HuH-7.5 (cell line): Measurements from ENCODE around the gene DDX60.
"Not testable (repeated sequence)": the region's sequence is repeated elsewhere in the genome, so short reads cannot be mapped to it uniquely, and the experiment has no call there.

Experiments
- DNase-seq: peaks from one replicate; pipeline ENCODE4 v3.0.0; 2011; ENCODE audit warnings: low spot score

The DDX60 gene

DNA sequence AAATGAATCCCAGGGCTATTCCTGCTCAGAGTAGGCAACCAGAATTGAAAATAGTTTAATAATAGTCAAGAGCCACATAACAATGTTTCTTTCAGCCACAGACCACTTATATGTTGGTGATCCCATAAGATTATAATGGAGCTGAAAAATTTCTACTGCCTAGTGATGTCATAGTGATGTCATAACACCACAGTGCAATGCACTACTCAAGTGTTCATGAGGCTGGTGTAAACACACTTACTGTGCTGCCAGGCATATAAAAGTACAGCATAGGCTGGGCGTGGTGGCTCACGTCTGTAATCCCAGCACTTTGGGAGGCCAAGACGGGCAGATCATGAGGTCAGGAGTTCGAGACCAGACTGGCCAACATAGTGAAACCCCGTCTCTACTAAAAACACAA, 15.1 kb downstream of the DDX60 start:
- not testable (repeated sequence) for DNase-seq

DNA sequence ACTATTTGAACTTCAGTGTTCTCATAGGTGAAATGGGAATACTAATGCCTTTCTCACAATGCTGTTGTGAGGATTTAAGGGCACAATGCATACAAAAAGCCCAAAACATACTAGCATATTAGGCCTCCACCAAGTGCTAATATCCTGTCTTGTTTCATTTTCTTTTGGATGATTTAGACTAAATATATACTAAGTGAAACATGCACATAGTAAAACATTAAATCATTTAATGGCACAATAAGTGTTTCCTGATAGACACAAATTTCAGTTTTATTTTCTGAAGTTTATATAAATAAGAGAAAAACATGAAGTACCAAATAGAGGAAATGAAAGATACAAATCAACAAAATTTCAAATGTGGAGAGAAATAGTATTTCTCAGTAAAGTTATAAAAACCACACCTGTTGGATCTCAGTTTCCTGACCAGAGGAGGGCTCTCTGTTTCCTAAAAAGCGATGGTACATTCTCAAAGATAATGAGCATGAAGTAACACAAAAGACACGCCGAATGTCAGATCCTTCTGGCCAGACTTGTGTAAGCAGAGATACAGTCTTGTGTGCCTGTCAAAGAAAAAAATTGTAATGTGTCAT, 25.1 kb downstream of the DDX60 start:
- no peak for DNase-seq

DNA sequence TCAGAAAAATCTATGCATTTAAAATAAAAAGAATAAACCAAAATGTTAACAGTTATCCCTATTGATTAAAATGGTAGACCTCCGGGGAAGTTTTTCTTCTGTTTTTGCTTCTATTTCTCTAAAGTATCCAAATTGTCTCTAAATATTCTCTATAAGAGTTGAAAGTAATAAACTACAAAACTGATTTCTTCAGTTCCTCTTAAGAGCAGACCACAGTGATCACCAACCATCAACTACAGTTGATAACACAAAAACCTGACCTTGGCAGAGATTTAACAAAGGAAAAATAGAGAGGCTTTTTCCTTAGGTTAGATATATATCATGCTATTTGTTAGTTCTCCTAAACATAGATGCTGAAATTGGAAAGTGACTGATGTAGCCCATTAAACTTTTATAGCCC, 27.3 kb downstream of the DDX60 start:
- DNase-seq, result no peak

DNA sequence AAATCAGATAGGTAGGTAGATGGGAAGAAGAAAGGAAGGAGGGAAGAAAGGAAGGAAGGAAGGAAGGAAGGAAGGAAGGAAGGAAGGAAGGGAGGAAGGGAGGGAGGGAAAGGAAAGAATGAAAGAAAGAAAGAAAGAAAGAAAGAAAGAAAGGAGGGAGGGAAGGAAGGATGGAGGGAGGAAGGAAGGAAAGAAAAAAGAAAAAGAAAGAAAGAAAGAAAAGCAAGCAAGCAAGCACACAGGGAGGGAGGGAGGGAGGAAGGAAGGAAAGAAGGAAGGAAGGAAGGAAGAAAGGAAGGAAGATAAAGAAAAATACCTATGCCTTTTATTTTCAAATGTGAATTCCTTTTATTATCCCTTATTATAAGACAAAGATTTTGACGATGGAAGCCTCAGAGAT, 32.7 kb downstream of the DDX60 start:
- DNase-seq, result not testable (repeated sequence)

DNA sequence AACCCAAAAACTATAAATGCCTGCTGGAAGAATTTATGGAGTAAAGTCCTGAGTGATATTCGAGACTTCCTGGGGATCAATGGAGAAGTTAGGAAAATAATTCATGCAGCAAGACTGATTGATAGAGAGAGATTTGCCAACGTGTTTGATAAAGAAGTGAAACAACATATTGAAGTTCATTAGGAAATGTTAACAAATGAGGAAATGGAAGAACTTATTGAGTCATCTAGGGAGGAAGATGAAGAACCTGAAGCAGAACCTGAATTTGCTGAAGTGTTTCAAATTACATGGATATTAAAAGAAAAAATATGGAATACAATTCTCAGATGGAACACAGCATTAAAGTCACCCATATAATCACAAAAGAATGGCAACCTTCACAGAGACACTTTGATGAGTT, 39.0 kb downstream of the DDX60 start:
- DNase-seq, result no peak

DNA sequence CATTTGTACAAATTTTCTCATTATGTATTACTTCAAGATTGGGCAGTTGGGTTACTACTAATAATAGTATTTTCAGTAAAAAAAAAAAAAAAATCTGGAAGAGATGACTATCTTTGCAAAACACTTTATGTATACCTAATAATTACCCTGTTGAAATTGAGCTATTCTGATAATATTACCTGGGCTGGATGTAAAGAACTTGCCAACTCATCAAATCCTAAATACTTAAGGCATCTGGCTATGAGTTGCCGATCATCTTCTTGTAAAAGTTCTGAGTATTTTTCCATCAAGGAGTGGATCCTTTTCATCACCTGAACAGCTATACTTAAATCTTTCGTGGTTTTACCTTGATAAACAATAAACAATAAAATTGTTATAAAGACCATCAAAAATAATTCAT, 42.7 kb downstream of the DDX60 start:
- DNase-seq, result no peak

DNA sequence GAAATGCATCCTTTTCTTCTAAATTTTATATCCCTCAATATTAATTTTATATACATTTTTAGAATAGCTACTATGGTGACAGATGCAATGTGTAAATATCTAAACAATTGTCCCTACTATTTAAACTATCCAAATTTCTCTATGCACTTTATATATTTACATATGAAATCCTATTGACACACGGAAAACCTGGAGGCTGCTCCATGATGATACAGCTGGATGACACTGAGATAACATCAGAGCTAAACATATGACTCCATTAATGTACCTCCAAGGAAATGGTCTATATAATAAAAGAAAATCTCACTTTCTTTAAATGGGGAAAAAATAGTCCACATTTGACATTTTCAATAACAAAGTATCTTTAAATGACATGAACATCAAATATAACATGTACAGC, 43.7 kb downstream of the DDX60 start:
- no peak for DNase-seq

DNA sequence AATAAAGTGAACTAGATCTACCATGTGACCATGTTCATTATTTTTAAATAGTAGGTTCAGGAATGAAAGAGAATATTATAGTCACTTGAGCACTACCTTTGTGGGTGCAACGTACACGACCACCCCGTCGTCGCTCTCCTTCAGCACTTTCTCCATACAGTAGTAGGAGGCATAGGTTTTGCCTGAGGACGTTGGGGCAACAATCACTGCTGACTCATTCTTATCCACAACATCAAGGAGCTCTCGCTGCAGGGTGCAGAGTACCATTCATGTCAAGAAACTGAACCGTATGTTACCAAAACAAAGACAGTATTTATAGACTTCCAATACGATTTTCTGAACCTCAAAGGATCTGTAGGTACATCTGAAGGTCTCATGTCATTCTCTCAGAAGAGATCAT, 44.7 kb downstream of the DDX60 start:
- DNase-seq, result no peak

DNA sequence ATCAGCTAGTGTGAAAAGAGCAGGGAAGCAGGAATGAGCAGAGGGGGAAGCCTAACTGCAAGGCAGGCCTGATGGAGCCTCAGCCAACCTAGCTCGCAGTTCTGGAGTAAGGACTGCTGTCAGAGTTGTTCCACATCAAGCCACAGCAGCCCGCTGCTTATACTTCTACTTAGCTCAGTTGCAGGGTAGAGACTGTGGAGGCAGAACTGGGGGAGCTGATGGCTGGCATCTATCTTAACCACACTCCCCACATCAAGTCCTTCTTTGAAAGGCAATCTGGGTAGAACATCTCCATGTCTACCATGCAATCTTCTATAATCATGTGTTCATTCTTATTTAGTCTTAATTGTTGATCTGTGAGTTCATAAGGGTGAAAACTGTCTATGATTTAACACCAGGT, 46.1 kb downstream of the DDX60 start:
- DNase-seq, result no peak

DNA sequence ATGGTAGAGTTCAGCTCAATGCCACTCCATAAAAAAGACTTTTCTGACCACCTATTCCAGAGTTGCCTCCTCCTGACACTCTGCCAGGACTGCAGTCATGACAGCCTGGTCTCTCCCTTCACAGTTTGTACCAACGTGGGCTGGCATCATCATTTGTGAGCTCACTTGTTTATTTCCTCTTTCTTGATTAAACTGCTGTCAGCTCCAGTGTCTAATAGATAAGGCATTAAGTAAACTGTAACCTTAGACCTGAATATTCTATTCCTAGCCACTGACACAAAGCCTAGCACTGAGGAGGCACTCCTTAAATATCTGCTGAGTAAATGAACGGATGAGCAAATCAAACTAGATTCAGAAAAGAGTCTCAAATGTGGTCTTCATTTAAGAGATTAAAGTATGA, 48.7 kb downstream of the DDX60 start:
- no peak for DNase-seq

DNA sequence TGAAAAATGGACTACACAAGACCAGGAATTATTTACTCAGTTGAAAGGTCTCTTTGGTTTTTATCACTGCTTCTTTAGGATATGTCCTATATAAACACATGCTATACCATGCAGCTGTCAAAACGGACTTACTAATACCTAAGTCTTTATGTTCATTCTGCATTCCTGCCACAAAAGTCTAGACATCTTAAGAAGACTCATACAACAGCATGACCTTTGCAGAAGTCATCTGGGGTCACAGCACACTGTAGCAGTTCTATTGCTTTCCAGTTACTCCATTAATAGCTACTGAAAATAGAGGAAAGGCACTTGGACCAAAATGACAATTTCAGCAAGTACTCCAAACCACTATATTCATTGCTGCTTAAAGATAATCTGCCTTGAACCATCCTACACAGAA, 53.2 kb downstream of the DDX60 start:
- DNase-seq, result no peak

DNA sequence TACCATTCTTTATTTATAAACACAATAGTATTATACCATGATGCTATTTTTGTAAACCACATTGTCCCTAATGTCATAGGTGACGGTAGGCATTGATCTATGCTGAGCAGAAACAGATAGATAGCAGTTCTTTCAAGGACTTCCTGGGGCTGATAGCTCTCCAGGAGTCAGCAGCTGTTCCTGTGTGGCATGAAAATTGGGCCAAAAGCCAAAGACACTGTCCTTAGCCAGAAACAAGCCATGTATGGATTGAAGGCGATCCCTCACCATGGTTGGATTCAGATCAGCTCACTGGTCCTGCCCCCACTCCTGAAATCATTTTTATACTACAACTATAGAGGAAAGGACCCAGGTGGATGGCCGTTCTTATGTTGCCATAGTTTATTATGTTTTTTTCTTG, 53.6 kb downstream of the DDX60 start:
- DNase-seq, result no peak

DNA sequence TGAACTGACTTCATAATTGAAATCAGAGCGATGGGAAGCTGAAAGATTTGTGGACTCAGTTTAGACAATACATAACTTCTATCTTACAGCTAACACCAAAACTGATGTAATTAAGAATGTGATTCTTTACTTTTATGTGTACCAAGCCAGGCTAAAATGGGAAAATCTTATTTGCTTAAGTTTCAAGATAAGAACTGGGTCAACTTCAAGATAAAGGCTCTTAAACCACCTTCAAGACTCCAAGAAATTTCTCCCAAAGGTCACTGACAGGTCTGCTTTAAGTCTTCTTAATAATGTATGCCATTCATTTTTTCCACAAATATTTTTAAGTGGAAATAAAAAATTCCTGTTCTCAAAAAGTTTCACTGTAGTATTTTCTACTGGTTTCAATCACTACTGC, 55.5 kb downstream of the DDX60 start:
- DNase-seq, result no peak

DNA sequence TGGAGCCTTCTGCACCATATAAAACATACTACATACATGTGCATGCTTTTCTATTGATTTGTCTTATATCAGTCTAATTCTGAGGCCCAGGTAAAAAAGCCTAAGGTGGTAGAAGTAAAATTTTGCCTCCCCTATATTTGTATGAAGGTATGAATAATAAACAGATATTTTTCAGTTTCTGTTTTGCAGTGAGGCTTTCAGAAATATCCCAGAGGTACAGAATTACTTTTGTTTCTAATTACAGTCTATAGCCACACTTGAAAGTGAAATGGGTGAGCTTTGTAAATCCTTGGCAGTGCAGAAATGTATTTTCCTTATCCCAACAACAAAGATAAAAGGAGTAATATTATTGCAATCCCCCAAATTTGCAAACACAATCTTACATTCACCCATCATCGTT, 59.5 kb downstream of the DDX60 start:
- no peak for DNase-seq

DNA sequence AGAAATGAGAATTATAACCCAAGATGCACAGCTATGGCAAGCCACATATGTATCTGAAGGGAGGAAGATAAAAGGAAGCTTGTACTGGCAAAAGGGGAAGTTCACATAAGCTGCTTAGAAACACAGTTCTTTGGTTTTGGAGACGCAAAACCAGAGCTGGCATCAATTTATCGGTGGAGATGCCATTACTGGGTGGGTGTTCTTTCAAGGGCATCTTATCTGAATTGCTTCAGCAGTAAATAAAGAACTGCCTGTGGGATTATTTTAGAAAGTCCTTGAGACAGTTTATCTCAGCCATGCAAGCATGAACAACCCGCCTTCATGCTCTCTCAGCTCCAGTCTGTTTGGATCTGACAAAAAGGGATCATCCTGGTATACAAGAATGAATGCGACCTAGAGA, 60.8 kb downstream of the DDX60 start:
- no peak for DNase-seq

DNA sequence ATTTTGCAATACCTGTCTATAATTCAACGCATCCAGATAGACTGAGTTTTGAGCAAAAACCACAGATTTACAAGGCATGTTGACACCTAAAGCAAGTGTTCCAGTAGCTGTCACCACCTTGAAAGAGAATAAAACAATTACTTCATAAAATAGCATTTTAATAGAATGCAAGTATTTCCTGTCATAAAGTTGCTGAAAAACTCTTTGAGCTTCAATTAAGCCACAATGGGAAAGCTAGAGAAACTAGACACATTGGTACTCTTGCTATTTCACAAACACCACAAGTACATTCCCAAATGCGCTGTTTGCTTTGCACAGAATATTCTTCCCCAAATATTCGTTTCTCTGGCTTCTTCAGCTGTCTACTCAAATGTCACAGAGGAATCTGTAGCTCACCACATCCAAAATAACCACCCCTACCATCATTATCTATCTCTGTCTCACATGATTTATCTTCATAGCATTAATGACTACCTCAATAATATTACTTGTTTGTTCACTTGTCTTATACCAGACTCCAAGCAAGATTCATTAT, 70.3 kb downstream of the DDX60 start:
- DNase-seq, result no peak

DNA sequence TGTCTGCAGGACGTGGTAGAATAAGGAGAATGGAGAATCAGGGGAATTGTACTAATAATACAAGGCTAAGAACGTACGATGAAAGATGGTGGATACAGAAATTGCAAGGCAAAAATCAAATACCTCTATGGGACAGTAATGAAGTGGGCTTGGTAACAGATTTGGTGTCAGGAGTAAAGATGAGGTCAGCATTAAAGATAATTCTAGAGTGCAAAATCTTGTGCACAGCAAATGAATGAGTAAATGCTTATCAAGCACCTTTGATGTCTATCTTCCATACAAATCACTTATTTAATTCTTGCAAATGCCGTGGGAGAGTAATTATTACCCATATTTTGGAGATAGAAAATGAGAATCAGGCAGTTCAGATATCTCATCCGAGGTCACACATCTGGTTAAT, 70.9 kb downstream of the DDX60 start:
- DNase-seq, result no peak

DNA sequence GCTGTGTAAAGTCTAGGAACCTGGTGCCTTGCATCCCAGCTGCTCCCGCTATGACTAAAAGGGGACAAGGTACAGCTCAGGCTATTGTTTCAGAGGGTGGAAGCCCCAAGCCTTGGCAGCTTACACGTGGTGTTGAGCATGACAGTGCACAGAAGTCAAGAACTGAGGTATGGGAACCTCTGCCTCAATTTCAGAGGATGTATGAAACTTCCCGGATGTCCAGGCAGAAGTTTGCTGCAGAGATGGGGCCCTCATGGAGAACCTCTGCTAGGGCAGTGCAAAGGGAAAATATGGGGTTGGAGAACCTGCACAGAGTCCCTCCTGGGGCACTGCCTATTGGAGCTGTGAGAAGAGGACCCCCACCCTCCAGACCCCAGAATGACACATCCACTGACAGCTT, 76.6 kb downstream of the DDX60 start:
- DNase-seq, result no peak

DNA sequence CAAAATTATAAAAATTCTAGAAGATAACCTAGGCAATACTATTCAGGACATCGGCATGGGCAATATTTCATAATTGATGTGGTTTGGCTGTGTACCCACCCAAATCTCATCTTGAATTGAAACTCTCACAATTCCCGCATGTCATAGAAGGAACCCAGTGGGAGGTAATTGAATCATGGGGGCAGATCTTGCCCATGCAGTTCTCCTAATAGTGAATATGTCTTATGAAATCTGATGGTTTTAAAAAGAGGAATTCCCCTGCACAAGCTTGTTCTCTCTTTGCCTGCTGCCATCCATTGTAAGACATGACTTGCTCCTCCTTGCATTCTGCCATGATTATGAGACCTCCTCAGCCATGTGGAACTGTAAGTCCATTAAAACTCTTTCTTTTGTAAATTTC, 77.7 kb downstream of the DDX60 start:
- no peak for DNase-seq

DNA sequence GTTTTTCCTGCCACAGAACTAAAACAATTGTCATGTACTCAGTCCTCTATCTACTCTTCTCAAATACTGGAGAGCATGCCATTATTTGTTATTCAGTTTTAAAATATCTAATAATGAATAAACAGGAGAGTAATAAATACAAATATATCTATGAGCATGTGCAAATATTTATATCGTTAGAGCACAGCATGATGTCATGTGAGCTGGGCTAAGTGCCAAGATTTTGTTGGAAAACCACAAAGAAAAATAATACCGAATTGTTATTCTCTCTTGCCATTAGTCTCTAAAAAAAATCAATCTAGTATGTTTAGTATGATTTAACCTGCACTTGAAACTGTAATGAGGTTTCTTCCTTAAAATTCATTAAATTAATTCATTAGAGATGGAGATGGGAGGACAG, 97.3 kb downstream of the DDX60 start:
- DNase-seq, result no peak

DNA sequence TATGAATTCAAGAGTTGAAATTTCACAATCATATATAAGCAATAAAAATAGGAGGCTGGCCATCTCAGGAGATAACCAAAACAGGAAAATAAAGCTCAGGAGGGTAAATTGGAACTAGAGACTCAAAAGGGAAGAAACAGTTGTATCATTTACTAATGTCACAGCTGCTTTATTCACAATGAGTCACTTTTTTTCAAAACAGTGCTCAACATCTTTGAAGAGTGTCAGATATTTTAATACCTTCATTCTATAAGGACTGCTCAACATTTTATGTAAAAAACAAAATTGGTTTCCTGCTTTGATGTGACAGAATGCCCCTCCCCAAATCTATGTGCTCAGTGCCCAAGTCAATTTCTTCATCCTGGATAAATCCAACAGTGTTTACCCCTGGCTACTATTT, 97.7 kb downstream of the DDX60 start:
- DNase-seq, result no peak

DNA sequence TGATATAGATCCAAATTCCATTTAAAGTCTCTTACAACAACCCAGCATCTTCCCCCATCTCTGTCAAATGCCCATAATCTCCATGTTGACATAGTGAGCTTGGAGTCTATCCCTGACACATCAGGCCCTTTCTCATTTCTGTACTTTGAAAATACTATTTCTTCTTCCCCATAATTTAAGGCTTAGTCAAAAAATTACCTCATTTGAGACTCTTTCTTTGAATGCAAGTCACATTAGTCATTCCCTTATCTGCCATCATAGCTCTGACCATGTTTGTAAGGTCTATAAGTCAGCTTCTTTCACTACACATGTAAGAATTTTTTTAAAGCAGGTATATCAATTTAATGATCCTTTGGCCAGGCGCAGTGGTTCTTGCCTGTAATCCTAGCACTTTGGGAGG, 99.9 kb downstream of the DDX60 start:
- DNase-seq, result no peak

DNA sequence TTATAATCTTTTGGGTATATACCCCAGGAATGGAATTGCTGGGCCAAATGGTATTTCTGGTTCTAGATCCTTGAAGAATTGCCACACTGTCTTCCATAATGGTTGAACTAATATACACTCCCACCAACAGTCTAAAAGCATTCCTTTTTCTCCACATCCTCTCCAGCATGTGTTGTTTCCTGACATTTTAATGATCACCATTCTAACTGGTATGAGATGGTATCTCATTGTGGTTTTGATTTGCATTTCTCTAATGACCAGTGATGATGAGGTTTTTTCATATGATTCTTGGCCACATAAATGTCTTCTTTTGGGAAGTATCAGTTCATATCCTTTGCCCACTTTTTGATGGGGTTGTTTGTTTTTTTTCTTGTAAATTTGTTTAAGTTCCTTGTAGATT, 105.0 kb downstream of the DDX60 start:
- not testable (repeated sequence) for DNase-seq

DNA sequence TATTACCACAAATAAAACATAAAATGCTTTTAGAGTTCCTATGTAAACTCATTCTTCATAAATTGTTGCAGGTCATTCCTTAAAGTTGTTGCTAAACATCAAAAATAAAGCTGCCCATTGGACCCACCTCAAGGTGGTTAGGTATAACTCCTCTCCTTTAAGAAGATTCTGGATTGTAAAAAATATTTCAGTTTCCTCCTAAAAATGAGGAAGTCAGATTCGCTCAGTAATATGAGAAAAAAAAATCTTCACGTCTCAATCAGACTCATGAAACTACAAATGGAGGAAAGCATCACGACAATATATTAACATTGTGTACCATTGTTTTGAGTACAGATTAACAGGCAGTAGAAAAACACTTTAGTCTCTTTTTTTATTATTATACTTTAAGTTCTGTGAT, 105.9 kb downstream of the DDX60 start:
- DNase-seq, result no peak
